Hypothalamus (tissue), 51 donors: ENCODE data around the gene GNG7.
A peak's percentile ranks its signal among the peaks of the same experiment; 100 is the strongest.
"Not testable (repeated sequence)": the region's sequence is repeated elsewhere in the genome, so short reads cannot be mapped to it uniquely, and the experiment has no call there.

Experiments
- DNase-seq, 51 donors: peaks; one replicate each; lab custom pipeline; 2025; lab: John Stamatoyannopoulos, UW

GNG7 gene

GRCh38 chr19:2524840-2525723, 177.4 kb downstream of the GNG7 start:
- DNase-seq: peak in 8 of 51 donors; percentile 6 to 75 (median 38)

GRCh38 chr19:2524361-2524839, 178.1 kb downstream of the GNG7 start:
- DNase-seq: no peak

GRCh38 chr19:2523630-2524311, 178.7 kb downstream of the GNG7 start:
- peak in 2 of 51 donors; percentile 20 to 51 for DNase-seq

GRCh38 chr19:2519482-2519881, 183.0 kb downstream of the GNG7 start:
- DNase-seq: no peak

GRCh38 chr19:2518856-2519255, 183.6 kb downstream of the GNG7 start:
- not testable (repeated sequence) for DNase-seq

- DNase-seq: no peak
Observed at GRCh38 chr19:2517881-2518601, 184.5 kb downstream of the GNG7 start.

GRCh38 chr19:2516727-2517126, 185.8 kb downstream of the GNG7 start:
- no peak for DNase-seq

GRCh38 chr19:2514981-2515518, 187.4 kb downstream of the GNG7 start:
- DNase-seq: no peak

GRCh38 chr19:2512523-2513431, 189.7 kb downstream of the GNG7 start:
- no peak for DNase-seq

- no peak for DNase-seq
Observed at GRCh38 chr19:2511991-2512390, 190.5 kb downstream of the GNG7 start.

- no peak for DNase-seq
Observed at GRCh38 chr19:2511570-2511969, 190.9 kb downstream of the GNG7 start.

- DNase-seq: no peak
Observed at GRCh38 chr19:2509096-2509495, 193.4 kb downstream of the GNG7 start.

GRCh38 chr19:2507109-2507508, 195.4 kb downstream of the GNG7 start:
- DNase-seq: no peak

- DNase-seq: not testable (repeated sequence)
Observed at GRCh38 chr19:2506656-2507055, 195.8 kb downstream of the GNG7 start.

GRCh38 chr19:2503521-2504109, 198.9 kb downstream of the GNG7 start:
- no peak for DNase-seq

- no peak for DNase-seq
Observed at GRCh38 chr19:2500841-2501261, 201.6 kb downstream of the GNG7 start.

GRCh38 chr19:2500156-2500555, 202.3 kb downstream of the GNG7 start:
- no peak for DNase-seq

GRCh38 chr19:2497186-2497585, 205.3 kb downstream of the GNG7 start:
- DNase-seq: no peak

GRCh38 chr19:2495651-2496316, 206.7 kb downstream of the GNG7 start:
- peak in 1 of 51 donors; percentile 32 for DNase-seq
